Sigmoid colon (tissue), 7 donors: Measurements from ENCODE around the gene TMEM198. TPM values are rescaled to one million over a fixed set of nuclear protein-coding genes. Genes with fewer than 3 reads are reported as not detected.

ENCODE experiments used
- DNase-seq: peaks from one replicate; pipeline ENCODE4 v3.0.0-alpha.2; 2019
- H3K27ac ChIP-seq, 4 donors: fragments of 200-600 bp; sonication (generic); one replicate each; pipeline ENCODE4 v1.5.1; 2016 to 2019; ENCODE audit warnings: mild to moderate bottlenecking in 1 of 4
- H3K27me3 ChIP-seq, 3 donors: fragments of 200-600 bp; sonication (generic); one replicate each; pipeline ENCODE4 v1.5.1; 2019; ENCODE audit warnings: mild to moderate bottlenecking in 1 of 3
- H3K36me3 ChIP-seq, 4 donors: fragments of 200-600 bp; sonication (generic); one replicate each; pipeline ENCODE4 v1.5.1; 2016 to 2019
- H3K4me1 ChIP-seq, 4 donors: fragments of 200-600 bp; sonication (generic); one replicate each; pipeline ENCODE4 v1.5.1; 2017 to 2019
- H3K4me3 ChIP-seq, 4 donors: fragments of 200-600 bp; sonication (generic); one replicate each; pipeline ENCODE4 v1.5.1; 2017 to 2019; ENCODE audit warnings: mild to moderate bottlenecking in 2 of 4, moderate library complexity in 1 of 4
- H3K9me3 ChIP-seq, 4 donors: fragments of 200-600 bp in 3 of 4; sonication (generic) in 3 of 4; one replicate each; pipeline versions ENCODE4 v1.5.1 to v1.6.1; 2013 to 2019
- EP300 ChIP-seq, 4 donors: sonication (generic); formaldehyde crosslinking; IDR thresholded peaks; one replicate each; pipeline ENCODE4 v1.6.1; 2017; ENCODE audit warnings: antibody characterized with exemption in 4 of 4
- POLR2A ChIP-seq, 2 donors: fragments of 450-650 bp; IDR thresholded peaks; one replicate each; pipeline ENCODE4 v1.6.1; 2016; ENCODE audit warnings: antibody characterized with exemption in 2 of 2, mild to moderate bottlenecking in 2 of 2, moderate library complexity in 2 of 2
- POLR2AphosphoS5 ChIP-seq, 4 donors: sonication (generic); formaldehyde crosslinking; IDR thresholded peaks; one replicate each; pipeline ENCODE4 v1.6.1; 2017; ENCODE audit warnings: antibody characterized with exemption in 4 of 4
- WGBS, 2 donors: extraction: QIAGEN DNeasy Blood & Tissue Kit; methylation state at CpG; one replicate each; pipeline ENCODE4 v1.1.7; 2013; 5-methylcytosine and 5-hydroxymethylcytosine counted together
- intact Hi-C: fragments of 100-400 bp; cut with DNase I; formaldehyde crosslinking; loops from one replicate; pipeline ENCODE4 v1.15.1; 2023
- polyA plus RNA-seq, 3 donors: library from polyadenylated mRNA; stranded (reverse); fragments of 200-250 nt; gene quantifications; one replicate each; pipeline ENCODE4 v1.2.3, GENCODE V29; 2013
- total RNA-seq, 4 donors: library from RNA; depleted of rRNA; stranded (reverse); fragments of >200 nt; gene quantifications; one replicate each; pipeline ENCODE4 v1.1.0, GENCODE V29; 2016
- TF ChIP-seq, protein P1 (sequence below), 4 experiments: fragments of 450-650 bp in 3 of 4; fragments of 200-600 bp in 1 of 4; IDR thresholded peaks; one replicate each; pipeline ENCODE4 v1.5.1; 2016 to 2019; ENCODE audit warnings: antibody characterized with exemption in 4 of 4, mild to moderate bottlenecking in 3 of 4, moderate library complexity in 2 of 4
- donor health status: healthy with polysubstance abuse.
- donor health status: Bipolar disorder and iron deficiency.
- donor health status: healthy.

Gene TMEM198
- total and polyA plus RNA-seq, 7 donors: 0.71 to 3.9 (median 1.6) TPM; not detected in 1

DNA sequence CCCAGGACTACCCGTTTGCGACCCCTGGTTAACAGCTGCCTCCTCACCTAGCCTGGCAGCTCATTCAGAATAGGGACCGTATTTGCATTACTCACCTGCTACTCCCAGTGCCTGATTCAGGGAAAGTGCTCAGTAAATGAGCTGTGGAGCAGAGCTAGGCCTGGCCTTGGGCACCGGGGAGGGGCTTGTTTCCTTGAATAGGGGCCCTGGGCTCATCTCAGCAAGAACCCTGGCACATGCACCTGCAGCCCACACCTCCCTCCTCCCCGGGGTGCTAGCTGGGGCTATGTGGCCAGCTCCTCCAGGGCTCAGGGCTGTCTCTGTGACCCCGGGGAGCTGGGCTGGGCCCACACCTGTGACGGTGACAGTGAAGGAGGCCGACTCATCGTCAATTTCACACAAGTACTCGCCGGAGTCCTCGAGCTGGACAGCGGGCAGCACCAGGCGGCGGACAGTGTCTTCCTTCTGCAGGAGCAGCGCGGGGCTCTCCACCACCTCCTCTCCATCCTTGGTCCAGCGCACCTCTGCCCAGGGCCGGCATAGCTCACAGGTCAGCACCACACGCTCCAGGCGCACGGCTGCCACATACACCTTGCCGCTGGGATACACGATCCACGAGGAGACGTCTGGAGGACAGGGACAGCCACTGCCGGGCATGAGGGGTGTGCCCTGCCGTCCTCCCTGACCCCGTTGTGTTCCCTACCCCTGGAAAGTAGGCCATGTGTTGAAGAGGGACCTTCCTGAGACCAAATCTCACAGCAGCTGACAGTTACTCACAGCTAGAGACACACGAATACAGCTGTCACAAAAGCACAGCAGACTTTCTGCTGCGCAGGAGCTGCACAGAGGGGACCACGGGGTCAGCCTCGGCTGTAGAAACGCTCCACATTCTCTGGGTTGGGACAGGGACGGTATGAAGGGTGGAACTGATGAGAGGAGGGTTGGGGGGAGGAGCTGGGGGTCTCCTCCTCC, 18.5 kb downstream of the TMEM198 start:
- Histone ChIP-seq H3K27me3 (no peaks in the 10 kb centered on the region), H3K36me3 (peaks cover 0 to 47% (median 4%) of the 10 kb centered on the region in 4 donors), H3K27ac (no peak overlapping the region), H3K4me3 (no peak overlapping the region), H3K4me1 (peaks cover 0 to 5% (median 0%) of the 10 kb centered on the region in 4 donors), H3K9me3 (no peaks in the 10 kb centered on the region)
- intact Hi-C loops: no loop called here
- DNase-seq: no peak
- WGBS, 2 donors: 85% methylated on average over 35 of the region's 35 CpGs
- TF ChIP-seq EP300 (IDR thresholded peaks at IDR 0.05): no peak
- no peak for TF ChIP-seq POLR2AphosphoS5 (IDR thresholded peaks at IDR 0.05)
- TF ChIP-seq POLR2A (IDR thresholded peaks at IDR 0.05): no peak
- TF ChIP-seq, protein P1, sequence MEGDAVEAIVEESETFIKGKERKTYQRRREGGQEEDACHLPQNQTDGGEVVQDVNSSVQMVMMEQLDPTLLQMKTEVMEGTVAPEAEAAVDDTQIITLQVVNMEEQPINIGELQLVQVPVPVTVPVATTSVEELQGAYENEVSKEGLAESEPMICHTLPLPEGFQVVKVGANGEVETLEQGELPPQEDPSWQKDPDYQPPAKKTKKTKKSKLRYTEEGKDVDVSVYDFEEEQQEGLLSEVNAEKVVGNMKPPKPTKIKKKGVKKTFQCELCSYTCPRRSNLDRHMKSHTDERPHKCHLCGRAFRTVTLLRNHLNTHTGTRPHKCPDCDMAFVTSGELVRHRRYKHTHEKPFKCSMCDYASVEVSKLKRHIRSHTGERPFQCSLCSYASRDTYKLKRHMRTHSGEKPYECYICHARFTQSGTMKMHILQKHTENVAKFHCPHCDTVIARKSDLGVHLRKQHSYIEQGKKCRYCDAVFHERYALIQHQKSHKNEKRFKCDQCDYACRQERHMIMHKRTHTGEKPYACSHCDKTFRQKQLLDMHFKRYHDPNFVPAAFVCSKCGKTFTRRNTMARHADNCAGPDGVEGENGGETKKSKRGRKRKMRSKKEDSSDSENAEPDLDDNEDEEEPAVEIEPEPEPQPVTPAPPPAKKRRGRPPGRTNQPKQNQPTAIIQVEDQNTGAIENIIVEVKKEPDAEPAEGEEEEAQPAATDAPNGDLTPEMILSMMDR (IDR thresholded peaks at IDR 0.05): no peak

DNA sequence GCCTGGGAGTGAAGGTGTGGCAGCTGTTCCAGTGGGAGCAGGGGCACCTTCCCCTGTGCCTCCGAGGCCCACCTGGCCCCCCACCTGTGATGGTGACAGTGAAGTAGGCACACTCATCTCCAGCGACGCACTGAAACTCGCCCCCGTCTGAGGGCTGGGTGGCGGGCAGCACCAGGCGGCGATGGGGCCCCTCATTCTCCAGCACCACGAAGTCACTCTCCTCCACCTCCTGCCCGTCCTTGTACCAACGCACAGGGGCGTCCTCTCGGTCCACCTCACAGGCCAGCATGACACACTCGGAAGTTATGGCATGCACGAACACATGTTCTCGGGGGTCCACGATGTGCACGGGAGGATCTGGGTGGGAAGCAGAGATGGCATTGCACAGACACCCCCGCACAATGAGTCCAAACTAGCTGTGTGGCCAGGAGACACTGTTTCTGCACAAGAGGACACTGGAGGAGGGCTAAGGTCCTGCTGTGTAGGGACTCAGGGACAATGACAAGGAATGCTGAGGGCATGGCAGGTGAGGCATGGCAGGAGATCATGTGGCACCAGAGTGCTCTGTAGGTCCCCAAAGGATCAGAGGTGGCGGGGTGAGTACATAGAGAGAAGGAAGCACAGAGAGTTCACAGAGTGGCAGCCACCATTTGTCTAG, 19.6 kb downstream of the TMEM198 start:
- no peak for TF ChIP-seq POLR2A (IDR thresholded peaks at IDR 0.05)
- no peak for TF ChIP-seq EP300 (IDR thresholded peaks at IDR 0.05)
- TF ChIP-seq, protein P1 (IDR thresholded peaks at IDR 0.05): no peak
- no peak for TF ChIP-seq POLR2AphosphoS5 (IDR thresholded peaks at IDR 0.05)
- no peak overlapping the region for H3K27ac ChIP-seq
- H3K27me3 ChIP-seq: no peaks in the 10 kb centered on the region
- H3K9me3 ChIP-seq: no peaks in the 10 kb centered on the region
- WGBS, 2 donors: 92 to 94% methylated on average over 20 of the region's 20 CpGs
- intact Hi-C loops: no loop called here
- H3K4me1 ChIP-seq: peaks cover 0 to 5% (median 0%) of the 10 kb centered on the region in 4 donors
- H3K36me3 ChIP-seq: peaks cover 0 to 47% (median 4%) of the 10 kb centered on the region in 4 donors
- DNase-seq: no peak
- H3K4me3 ChIP-seq: no peak overlapping the region

DNA sequence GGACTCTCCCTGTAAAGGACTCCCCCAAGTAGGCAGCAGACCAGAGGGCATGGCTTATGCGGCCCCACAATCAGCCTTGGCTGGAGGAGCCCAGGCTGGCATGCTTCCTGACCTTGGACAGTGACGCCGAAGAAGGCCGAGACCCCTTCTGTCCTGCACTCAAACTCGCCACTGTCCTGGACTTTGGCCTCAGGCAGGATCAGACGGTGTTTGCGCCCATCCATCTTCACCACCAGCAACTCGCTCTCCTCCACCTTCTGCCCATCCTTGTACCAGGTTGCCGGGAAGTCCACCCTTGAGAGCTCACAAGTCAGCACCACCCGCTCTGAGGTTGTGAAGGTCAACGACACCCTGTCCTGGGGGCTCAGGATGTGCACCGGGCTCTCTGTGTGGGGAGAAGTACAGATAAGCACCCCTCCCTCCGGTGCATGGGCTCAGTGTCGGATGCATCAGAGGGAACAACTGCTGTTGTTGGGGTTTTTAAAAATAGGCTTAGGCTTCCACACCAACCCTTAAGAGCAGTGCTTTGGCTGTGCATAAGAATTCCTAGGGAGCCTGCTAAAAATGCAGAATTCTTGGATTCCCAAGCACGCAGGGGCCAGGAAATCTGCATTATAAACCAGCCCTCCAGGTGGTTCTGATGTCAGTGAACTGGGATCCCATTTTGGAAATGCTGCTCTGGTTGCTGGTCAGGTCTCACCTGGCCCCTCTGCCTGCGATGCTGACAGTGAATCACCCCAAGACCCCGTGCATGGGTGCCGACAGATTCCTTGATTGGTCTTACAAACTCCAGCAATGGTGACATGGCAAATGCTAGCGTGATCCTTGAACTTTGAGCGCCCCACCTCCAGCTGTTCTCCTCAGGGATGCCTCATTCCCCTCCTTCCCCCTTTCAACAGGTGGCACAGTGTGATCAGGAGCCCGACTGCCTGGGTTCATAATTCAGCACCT, 21.6 kb downstream of the TMEM198 start:
- H3K27me3 ChIP-seq: no peaks in the 10 kb centered on the region
- H3K36me3 ChIP-seq: peaks cover 0 to 41% (median 4%) of the 10 kb centered on the region in 4 donors
- H3K27ac ChIP-seq: no peak overlapping the region
- no peak for TF ChIP-seq EP300 (IDR thresholded peaks at IDR 0.05)
- no peak for TF ChIP-seq POLR2AphosphoS5 (IDR thresholded peaks at IDR 0.05)
- TF ChIP-seq POLR2A (IDR thresholded peaks at IDR 0.05): no peak
- TF ChIP-seq, protein P1 (IDR thresholded peaks at IDR 0.05): no peak
- WGBS, 2 donors: 89 to 90% methylated on average over 21 of the region's 21 CpGs
- DNase-seq: no peak
- H3K4me1 ChIP-seq: peaks cover 0 to 10% (median 7%) of the 10 kb centered on the region in 4 donors
- intact Hi-C loops: no loop called here
- no peaks in the 10 kb centered on the region for H3K9me3 ChIP-seq
- H3K4me3 ChIP-seq: no peak overlapping the region

DNA sequence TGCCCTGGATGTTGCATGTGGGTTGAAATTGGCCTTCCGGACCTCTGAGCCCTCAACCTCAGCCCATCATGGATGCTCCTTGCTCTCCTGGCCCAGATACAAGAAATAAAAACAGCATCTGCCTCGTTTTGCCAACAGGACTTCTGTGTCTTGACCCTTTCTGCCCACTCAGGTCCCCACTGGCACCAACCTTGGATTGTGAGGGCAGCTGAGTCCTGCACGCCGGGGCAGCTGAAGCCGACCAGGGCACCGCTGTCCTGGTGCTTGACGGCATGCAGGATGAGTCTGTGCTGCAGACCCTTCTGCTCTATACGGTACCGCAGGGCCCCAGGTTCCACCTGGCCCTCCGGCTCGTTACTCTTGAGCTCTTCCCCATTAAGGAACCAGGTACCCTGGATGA, 22.8 kb downstream of the TMEM198 start:
- no peaks in the 10 kb centered on the region for H3K27me3 ChIP-seq
- no peak overlapping the region for H3K4me3 ChIP-seq
- H3K36me3 ChIP-seq: peaks cover 0 to 39% (median 4%) of the 10 kb centered on the region in 4 donors
- no peak for DNase-seq
- H3K27ac ChIP-seq: no peak overlapping the region
- intact Hi-C loops: no loop called here
- H3K4me1 ChIP-seq: peaks cover 0 to 13% (median 10%) of the 10 kb centered on the region in 4 donors
- no peaks in the 10 kb centered on the region for H3K9me3 ChIP-seq
- TF ChIP-seq, protein P1 (IDR thresholded peaks at IDR 0.05): no peak
- no peak for TF ChIP-seq EP300 (IDR thresholded peaks at IDR 0.05)
- no peak for TF ChIP-seq POLR2A (IDR thresholded peaks at IDR 0.05)
- no peak for TF ChIP-seq POLR2AphosphoS5 (IDR thresholded peaks at IDR 0.05)
- 89 to 91% methylated on average over 11 of the region's 11 CpGs for WGBS, 2 donors
